IgD-negative memory B cell (primary cell): ENCODE measurements around the gene ADAMTS20. TPM values are rescaled to one million over a fixed set of nuclear protein-coding genes. Genes with fewer than 3 reads are reported as not detected.

ENCODE experiments used
- H3K27ac Mint-ChIP-seq, 3 donors: one replicate each; pipeline ENCODE4 v1.8.0; 2020 to 2022; ENCODE audit warnings: mild to moderate bottlenecking in 3 of 3, mixed read lengths in 3 of 3, moderate library complexity in 1 of 3
- H3K27me3 Mint-ChIP-seq: one replicate; pipeline ENCODE4 v1.8.0; 2021; ENCODE audit warnings: mixed read lengths
- H3K36me3 Mint-ChIP-seq: one replicate; pipeline ENCODE4 v1.8.0; 2020; ENCODE audit warnings: mild to moderate bottlenecking, mixed read lengths
- H3K4me1 Mint-ChIP-seq, 3 donors: one replicate each; pipeline ENCODE4 v1.8.0; 2020 to 2022; ENCODE audit warnings: mixed read lengths in 3 of 3, mild to moderate bottlenecking in 1 of 3
- H3K4me3 Mint-ChIP-seq, 4 donors: one replicate each; pipeline ENCODE4 v1.8.0; 2020 to 2022; ENCODE audit warnings: mild to moderate bottlenecking in 4 of 4, mixed read lengths in 4 of 4, moderate library complexity in 3 of 4
- H3K9me3 Mint-ChIP-seq, 3 donors: one replicate each; pipeline ENCODE4 v1.8.0; 2020 to 2021; ENCODE audit warnings: mixed read lengths in 3 of 3, mild to moderate bottlenecking in 1 of 3
- polyA plus RNA-seq: library from polyadenylated mRNA; unstranded; fragments of 300-500 nt; fragmentation: Illumina TruSeq; gene quantifications from one replicate; pipeline ENCODE4 v1.2.3, GENCODE V29; 2021

The ADAMTS20 gene
- polyA plus RNA-seq, 1 donor from 2014 or later, result not detected

- Mint-ChIP-seq H3K27ac (no peak overlapping the region), H3K27me3 (peaks cover 2% of the 10 kb centered on the region), H3K36me3 (no peaks in the 10 kb centered on the region), H3K9me3 (peaks cover 0 to 2% (median 0%) of the 10 kb centered on the region in 3 donors), H3K4me3 (peak overlapping the region in 1 of 4 donors; percentile 57), H3K4me1 (peaks cover 0 to 4% (median 1%) of the 10 kb centered on the region in 3 donors)
Measured at GRCh38 chr12:43325786-43326185, 226.2 kb downstream of the ADAMTS20 start.

- Mint-ChIP-seq H3K4me3 (no peak overlapping the region), H3K27ac (no peak overlapping the region), H3K36me3 (no peaks in the 10 kb centered on the region), H3K4me1 (no peaks in the 10 kb centered on the region), H3K9me3 (peaks cover 0 to 2% (median 0%) of the 10 kb centered on the region in 3 donors), H3K27me3 (no peaks in the 10 kb centered on the region)
Measured at GRCh38 chr12:43320281-43320680, 231.7 kb downstream of the ADAMTS20 start.

GRCh38 chr12:43318021-43318420, 234.0 kb downstream of the ADAMTS20 start:
- Mint-ChIP-seq H3K27me3 (no peaks in the 10 kb centered on the region), H3K27ac (no peak overlapping the region), H3K4me1 (no peaks in the 10 kb centered on the region)

GRCh38 chr12:43317156-43317555, 234.8 kb downstream of the ADAMTS20 start:
- no peaks in the 10 kb centered on the region for H3K4me1 Mint-ChIP-seq
- H3K36me3 Mint-ChIP-seq, result no peaks in the 10 kb centered on the region
- H3K27me3 Mint-ChIP-seq, result no peaks in the 10 kb centered on the region
- H3K27ac Mint-ChIP-seq, result no peak overlapping the region
- H3K9me3 Mint-ChIP-seq, result no peaks in the 10 kb centered on the region
- H3K4me3 Mint-ChIP-seq, result no peak overlapping the region

More at GRCh38 chr12:43318021-43318420, 234.0 kb downstream of the ADAMTS20 start:
- no peaks in the 10 kb centered on the region for H3K9me3 Mint-ChIP-seq
- no peak overlapping the region for H3K4me3 Mint-ChIP-seq
- H3K36me3 Mint-ChIP-seq, result no peaks in the 10 kb centered on the region

- Mint-ChIP-seq H3K27me3 (no peaks in the 10 kb centered on the region), H3K4me1 (no peaks in the 10 kb centered on the region), H3K27ac (no peak overlapping the region), H3K36me3 (no peaks in the 10 kb centered on the region), H3K9me3 (no peaks in the 10 kb centered on the region), H3K4me3 (no peak overlapping the region)
Measured at GRCh38 chr12:43316520-43316919, 235.5 kb downstream of the ADAMTS20 start.

- no peak overlapping the region for H3K27ac Mint-ChIP-seq
- no peak overlapping the region for H3K4me3 Mint-ChIP-seq
- no peaks in the 10 kb centered on the region for H3K36me3 Mint-ChIP-seq
- no peaks in the 10 kb centered on the region for H3K9me3 Mint-ChIP-seq
- H3K4me1 Mint-ChIP-seq, result no peaks in the 10 kb centered on the region
- H3K27me3 Mint-ChIP-seq, result no peaks in the 10 kb centered on the region
Measured at GRCh38 chr12:43315961-43316360, 236.0 kb downstream of the ADAMTS20 start.

- H3K4me3 Mint-ChIP-seq, result no peak overlapping the region
- no peaks in the 10 kb centered on the region for H3K27me3 Mint-ChIP-seq
- H3K36me3 Mint-ChIP-seq, result no peaks in the 10 kb centered on the region
Measured at GRCh38 chr12:43312991-43313505, 239.0 kb downstream of the ADAMTS20 start.

GRCh38 chr12:43310596-43310995, 241.4 kb downstream of the ADAMTS20 start:
- no peaks in the 10 kb centered on the region for H3K27me3 Mint-ChIP-seq
- no peak overlapping the region for H3K27ac Mint-ChIP-seq
- peaks cover 0 to 4% (median 0%) of the 10 kb centered on the region in 3 donors for H3K4me1 Mint-ChIP-seq
- H3K9me3 Mint-ChIP-seq, result peaks cover 0 to 2% (median 0%) of the 10 kb centered on the region in 3 donors
- no peak overlapping the region for H3K4me3 Mint-ChIP-seq
- no peaks in the 10 kb centered on the region for H3K36me3 Mint-ChIP-seq

More at GRCh38 chr12:43312991-43313505, 239.0 kb downstream of the ADAMTS20 start:
- H3K27ac Mint-ChIP-seq, result no peak overlapping the region
- peaks cover 0 to 4% (median 0%) of the 10 kb centered on the region in 3 donors for H3K4me1 Mint-ChIP-seq
- peaks cover 0 to 2% (median 0%) of the 10 kb centered on the region in 3 donors for H3K9me3 Mint-ChIP-seq

GRCh38 chr12:43309959-43310358, 242.0 kb downstream of the ADAMTS20 start:
- Mint-ChIP-seq H3K4me1 (peaks cover 0 to 4% (median 0%) of the 10 kb centered on the region in 3 donors), H3K27ac (no peak overlapping the region), H3K9me3 (peaks cover 0 to 2% (median 0%) of the 10 kb centered on the region in 3 donors), H3K27me3 (no peaks in the 10 kb centered on the region), H3K36me3 (no peaks in the 10 kb centered on the region), H3K4me3 (no peak overlapping the region)

- Mint-ChIP-seq H3K27ac (no peak overlapping the region), H3K4me1 (peaks cover 0 to 4% (median 0%) of the 10 kb centered on the region in 3 donors), H3K9me3 (peaks cover 0 to 2% (median 0%) of the 10 kb centered on the region in 3 donors), H3K27me3 (no peaks in the 10 kb centered on the region), H3K36me3 (no peaks in the 10 kb centered on the region), H3K4me3 (no peak overlapping the region)
Measured at GRCh38 chr12:43308776-43309175, 243.2 kb downstream of the ADAMTS20 start.

- H3K9me3 Mint-ChIP-seq, result peaks cover 0 to 2% (median 0%) of the 10 kb centered on the region in 3 donors
- H3K4me1 Mint-ChIP-seq, result peaks cover 0 to 4% (median 0%) of the 10 kb centered on the region in 3 donors
- H3K36me3 Mint-ChIP-seq, result no peaks in the 10 kb centered on the region
- no peaks in the 10 kb centered on the region for H3K27me3 Mint-ChIP-seq
- H3K4me3 Mint-ChIP-seq, result no peak overlapping the region
- H3K27ac Mint-ChIP-seq, result no peak overlapping the region
Measured at GRCh38 chr12:43307126-43307525, 244.9 kb downstream of the ADAMTS20 start.

- no peaks in the 10 kb centered on the region for H3K36me3 Mint-ChIP-seq
- no peak overlapping the region for H3K27ac Mint-ChIP-seq
- peaks cover 0 to 2% (median 0%) of the 10 kb centered on the region in 3 donors for H3K9me3 Mint-ChIP-seq
- no peaks in the 10 kb centered on the region for H3K27me3 Mint-ChIP-seq
- H3K4me1 Mint-ChIP-seq, result peaks cover 0 to 4% (median 0%) of the 10 kb centered on the region in 3 donors
- H3K4me3 Mint-ChIP-seq, result no peak overlapping the region
Measured at GRCh38 chr12:43306066-43306465, 245.9 kb downstream of the ADAMTS20 start.

GRCh38 chr12:43305065-43305464, 246.9 kb downstream of the ADAMTS20 start:
- Mint-ChIP-seq H3K27me3 (no peaks in the 10 kb centered on the region), H3K36me3 (no peaks in the 10 kb centered on the region), H3K4me3 (no peak overlapping the region), H3K9me3 (no peaks in the 10 kb centered on the region), H3K4me1 (no peaks in the 10 kb centered on the region), H3K27ac (no peak overlapping the region)
